GM18907 (cell line): ENCODE results near the gene SYCE3.

ENCODE experiments used
- ATAC-seq: cut with Tn5 transposase; IDR thresholded peaks from one replicate; pipeline ENCODE4 v1.9.1; 2021; ENCODE audit warnings: mild to moderate bottlenecking, moderate library complexity; ENCODE audit not compliant: unreplicated experiment

SYCE3 gene

GRCh38 chr22:50600967-50601668 is 38.4 kb upstream of the SYCE3 start:
- ATAC-seq: no peak

- ATAC-seq: no peak
Measured at GRCh38 chr22:50600538-50600937, 37.8 kb upstream of the SYCE3 start, which contains the start of gene MAPK8IP2. MAPK8IP2 (plus strand) TSS chr22:50600793; CDS start chr22:50600819, 26 bp downstream.

GRCh38 chr22:50599816-50600455 is 37.2 kb upstream of the SYCE3 start:
- no peak for ATAC-seq

- no peak for ATAC-seq
Measured at GRCh38 chr22:50597097-50597496, 34.4 kb upstream of the SYCE3 start.

GRCh38 chr22:50595189-50595588 is 32.5 kb upstream of the SYCE3 start:
- no peak for ATAC-seq

GRCh38 chr22:50587407-50587806 is 24.7 kb upstream of the SYCE3 start:
- ATAC-seq: no peak

- ATAC-seq: no peak
Measured at GRCh38 chr22:50586416-50586815, 23.7 kb upstream of the SYCE3 start.

GRCh38 chr22:50585781-50586180 is 23.1 kb upstream of the SYCE3 start:
- ATAC-seq: no peak

GRCh38 chr22:50585238-50585637 is 22.5 kb upstream of the SYCE3 start:
- ATAC-seq: no peak

- ATAC-seq: no peak
Measured at GRCh38 chr22:50584106-50585096, 21.7 kb upstream of the SYCE3 start.

GRCh38 chr22:50583294-50583861 is 20.7 kb upstream of the SYCE3 start:
- peak; percentile 33 for ATAC-seq

GRCh38 chr22:50582493-50583293 is 20.0 kb upstream of the SYCE3 start, which contains the start of gene CHKB:
CHKB (minus strand) TSS chr22:50582849; CDS start chr22:50582781, 68 bp downstream.
- ATAC-seq: peak; percentile 90

GRCh38 chr22:50581950-50582492 is 19.3 kb upstream of the SYCE3 start:
- ATAC-seq: peak; percentile 26

GRCh38 chr22:50581031-50581949 is 18.6 kb upstream of the SYCE3 start:
- no peak for ATAC-seq

GRCh38 chr22:50579752-50580151 is 17.0 kb upstream of the SYCE3 start:
- no peak for ATAC-seq

GRCh38 chr22:50578776-50579310 is 16.1 kb upstream of the SYCE3 start:
- ATAC-seq: no peak

- ATAC-seq: no peak
Measured at GRCh38 chr22:50577987-50578775, 15.5 kb upstream of the SYCE3 start, which contains the start of gene CPT1B. CPT1B (minus strand) TSS chr22:50578427; CDS start chr22:50577915, 512 bp downstream.

- no peak for ATAC-seq
Measured at GRCh38 chr22:50577697-50577986, 14.9 kb upstream of the SYCE3 start.
